Smooth muscle cell (in vitro differentiated cells): ENCODE measurements around the gene KCNJ15. TPM values are rescaled to one million over a fixed set of nuclear protein-coding genes. Genes with fewer than 3 reads are reported as not detected.

Source experiments
- DNase-seq: peaks from one replicate; lab custom pipeline; 2025; ENCODE audit not compliant: unreplicated experiment; lab: John Stamatoyannopoulos, UW
- H2AFZ ChIP-seq: fragments of 200-600 bp; sonication (generic); 2 replicates; pipeline ENCODE4 v1.6.0; 2016; ENCODE audit warnings: antibody characterized with exemption, low read depth, mild to moderate bottlenecking
- H3F3A ChIP-seq: fragments of 200-600 bp; sonication (generic); 2 replicates; pipeline ENCODE4 v1.6.0; 2017; ENCODE audit warnings: antibody characterized with exemption, low read depth
- H3K27ac ChIP-seq: fragments of 200-600 bp; sonication (generic); 2 replicates; pipeline ENCODE4 v1.5.1; 2016; ENCODE audit warnings: low read depth, mild to moderate bottlenecking
- H3K27me3 ChIP-seq: fragments of 200-600 bp; sonication (generic); 2 replicates; pipeline ENCODE4 v1.6.1; 2016; ENCODE audit warnings: low read depth, mild to moderate bottlenecking
- H3K36me3 ChIP-seq: fragments of 200-600 bp; sonication (generic); 2 replicates; pipeline ENCODE4 v1.5.1; 2016; ENCODE audit warnings: low read depth
- H3K4me1 ChIP-seq: fragments of 200-600 bp; sonication (generic); 2 replicates; pipeline ENCODE4 v1.5.1; 2016; ENCODE audit warnings: low read depth
- H3K4me2 ChIP-seq: fragments of 200-600 bp; sonication (generic); 2 replicates; pipeline ENCODE4 v1.6.0; 2016; ENCODE audit warnings: mild to moderate bottlenecking
- H3K4me3 ChIP-seq: fragments of 200-600 bp; sonication (generic); 2 replicates; pipeline ENCODE4 v1.5.1; 2016; ENCODE audit warnings: mild to moderate bottlenecking
- H3K79me2 ChIP-seq: fragments of 200-600 bp; sonication (generic); 2 replicates; pipeline ENCODE4 v1.6.0; 2016; ENCODE audit warnings: low read depth, mild to moderate bottlenecking
- H3K9ac ChIP-seq: fragments of 200-600 bp; sonication (generic); 2 replicates; pipeline ENCODE4 v1.6.0; 2016; ENCODE audit warnings: low read depth
- H3K9me3 ChIP-seq: fragments of 200-600 bp; sonication (generic); replicated peaks from 2 replicates; pipeline ENCODE4 v1.5.1; 2016; ENCODE audit warnings: low read depth
- H4K20me1 ChIP-seq: fragments of 200-600 bp; sonication (generic); 2 replicates; pipeline ENCODE4 v1.6.0; 2016; ENCODE audit warnings: low read depth
- WGBS: methylation state at CpG from one replicate; pipeline ENCODE4 v1.1.7; 2016; ENCODE audit warnings: low lambda C conversion rate; 5-methylcytosine and 5-hydroxymethylcytosine counted together
- polyA plus RNA-seq: library from polyadenylated mRNA; unstranded; fragments of >200 nt; fragmentation: Nextera tagmentation; extraction: Ambion mirVana; gene quantifications from 2 replicates; pipeline ENCODE4 v1.2.1, GENCODE V29; 2016
- total RNA-seq: library from RNA; depleted of rRNA; stranded (reverse); fragments of >200 nt; gene quantifications from 2 replicates; pipeline ENCODE4 v1.2.3, GENCODE V29; 2014
- TF ChIP-seq, protein P1 (sequence below): fragments of 200-600 bp; sonication (generic); IDR thresholded peaks from 2 replicates; pipeline ENCODE4 v1.5.1; 2017; ENCODE audit warnings: borderline replicate concordance, mild to moderate bottlenecking, antibody characterized with exemption; ENCODE audit not compliant: insufficient read depth, poor library complexity, severe bottlenecking

Gene KCNJ15
- total and polyA plus RNA-seq, 2 experiments from 2014 or later, result 4.2 to 21.9 TPM

DNA sequence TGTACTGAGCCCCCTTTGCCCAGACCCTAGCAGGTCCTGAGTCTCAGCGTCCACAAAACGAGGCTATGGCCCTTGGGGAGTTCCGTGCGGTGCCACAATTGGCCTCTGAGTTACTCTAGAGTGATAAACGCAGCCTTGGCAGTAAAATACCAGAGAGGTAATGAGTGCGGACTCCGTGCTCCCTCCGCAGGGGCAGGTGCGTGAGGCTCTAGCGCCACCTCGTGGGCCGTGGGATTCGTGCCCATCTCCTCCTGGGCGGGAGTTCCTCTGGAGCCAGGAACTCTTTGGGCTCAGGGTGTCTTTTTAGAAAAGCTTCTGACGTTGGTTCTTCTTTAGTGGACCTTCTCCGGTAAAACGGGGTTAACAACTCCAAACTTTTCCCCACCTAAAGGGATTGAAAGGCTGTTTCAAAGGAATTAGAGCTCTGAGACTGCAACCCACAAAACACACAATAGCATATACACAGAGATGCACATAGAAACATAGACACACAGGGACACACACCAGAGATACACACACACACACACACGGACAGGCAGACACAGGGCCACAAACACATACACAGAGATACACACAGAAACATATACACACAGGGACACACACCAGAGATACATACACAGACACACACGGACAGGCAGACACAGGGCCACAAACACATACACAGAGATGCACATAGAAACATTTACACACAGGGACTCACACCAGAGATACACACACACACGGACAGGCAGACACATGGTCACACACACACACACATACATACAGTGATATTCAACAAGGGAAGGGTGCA is 99.4 kb downstream of the KCNJ15 start:
- Histone ChIP-seq H2AFZ (no peak overlapping the region), H3K27me3 (no peaks in the 10 kb centered on the region), H3K4me1 (peaks cover 3% of the 10 kb centered on the region), H4K20me1 (no peaks in the 10 kb centered on the region), H3K4me2 (no peak overlapping the region), H3K27ac (no peak overlapping the region), H3K36me3 (no peaks in the 10 kb centered on the region), H3K79me2 (no peaks in the 10 kb centered on the region), H3F3A (no peaks in the 10 kb centered on the region), H3K9me3 (no peaks in the 10 kb centered on the region), H3K9ac (no peak overlapping the region), H3K4me3 (no peak overlapping the region)
- 10% methylated on average over 20 of the region's 20 CpGs for WGBS
- peak; percentile 41 for DNase-seq
- TF ChIP-seq, protein P1, sequence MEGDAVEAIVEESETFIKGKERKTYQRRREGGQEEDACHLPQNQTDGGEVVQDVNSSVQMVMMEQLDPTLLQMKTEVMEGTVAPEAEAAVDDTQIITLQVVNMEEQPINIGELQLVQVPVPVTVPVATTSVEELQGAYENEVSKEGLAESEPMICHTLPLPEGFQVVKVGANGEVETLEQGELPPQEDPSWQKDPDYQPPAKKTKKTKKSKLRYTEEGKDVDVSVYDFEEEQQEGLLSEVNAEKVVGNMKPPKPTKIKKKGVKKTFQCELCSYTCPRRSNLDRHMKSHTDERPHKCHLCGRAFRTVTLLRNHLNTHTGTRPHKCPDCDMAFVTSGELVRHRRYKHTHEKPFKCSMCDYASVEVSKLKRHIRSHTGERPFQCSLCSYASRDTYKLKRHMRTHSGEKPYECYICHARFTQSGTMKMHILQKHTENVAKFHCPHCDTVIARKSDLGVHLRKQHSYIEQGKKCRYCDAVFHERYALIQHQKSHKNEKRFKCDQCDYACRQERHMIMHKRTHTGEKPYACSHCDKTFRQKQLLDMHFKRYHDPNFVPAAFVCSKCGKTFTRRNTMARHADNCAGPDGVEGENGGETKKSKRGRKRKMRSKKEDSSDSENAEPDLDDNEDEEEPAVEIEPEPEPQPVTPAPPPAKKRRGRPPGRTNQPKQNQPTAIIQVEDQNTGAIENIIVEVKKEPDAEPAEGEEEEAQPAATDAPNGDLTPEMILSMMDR, result peak; percentile 98

Other genes starting within 250 kb of the KCNJ15 start
- gene ERG, start 241.5 kb downstream of the KCNJ15 start, total RNA-seq, result 11.0 and 13.9 TPM in 2 replicates
- 9.2 and 14.4 TPM in 2 replicates for gene ERG, start 241.5 kb downstream of the KCNJ15 start, polyA plus RNA-seq